GM12892 (cell line): ENCODE measurements around the gene FSTL5.

Source experiments
- DNase-seq: peaks from one replicate; pipeline ENCODE4 v3.0.0; 2011; ENCODE audit not compliant: insufficient read length
- FAIRE-seq: peaks from 2 replicates; lab custom pipeline; 2011; peaks lifted over from hg19 to GRCh38; lab: Jason Lieb, UNC
- POLR2A ChIP-seq: IDR thresholded peaks from 2 replicates; pipeline ENCODE4 v1.6.1; 2011; ENCODE audit warnings: low read depth, low read length, control low read depth
- POLR2AphosphoS5 ChIP-seq: IDR thresholded peaks from 2 replicates; pipeline ENCODE4 v1.6.1; 2011; ENCODE audit warnings: low read depth, low read length, control low read depth
- TAF1 ChIP-seq: IDR thresholded peaks from 2 replicates; pipeline ENCODE4 v1.6.1; 2011; ENCODE audit warnings: low read depth, mild to moderate bottlenecking, control low read depth, low read length, borderline replicate concordance

FSTL5 gene

DNA sequence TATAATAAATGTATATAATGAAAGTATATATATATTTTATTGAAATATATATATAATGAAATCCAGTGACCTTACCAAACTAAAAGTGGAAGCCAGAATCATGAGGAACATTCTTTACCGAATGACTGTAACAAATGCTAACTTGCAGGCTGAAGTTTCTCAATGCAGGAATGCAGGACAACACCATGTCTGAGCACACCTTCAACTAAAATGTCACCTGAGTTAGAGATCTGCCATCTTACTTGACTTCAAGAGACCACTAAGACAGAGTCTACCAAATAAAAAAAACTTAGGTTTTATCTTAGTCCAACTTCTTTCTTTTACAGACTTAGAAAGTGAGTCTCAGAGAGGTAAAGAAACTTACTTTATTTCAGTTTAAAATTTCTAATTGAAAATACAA lies 176.2 kb downstream of the FSTL5 start:
- no peak for DNase-seq
- no peak for FAIRE-seq
- no peak for TF ChIP-seq POLR2A
- TF ChIP-seq TAF1: no peak
- no peak for TF ChIP-seq POLR2AphosphoS5

DNA sequence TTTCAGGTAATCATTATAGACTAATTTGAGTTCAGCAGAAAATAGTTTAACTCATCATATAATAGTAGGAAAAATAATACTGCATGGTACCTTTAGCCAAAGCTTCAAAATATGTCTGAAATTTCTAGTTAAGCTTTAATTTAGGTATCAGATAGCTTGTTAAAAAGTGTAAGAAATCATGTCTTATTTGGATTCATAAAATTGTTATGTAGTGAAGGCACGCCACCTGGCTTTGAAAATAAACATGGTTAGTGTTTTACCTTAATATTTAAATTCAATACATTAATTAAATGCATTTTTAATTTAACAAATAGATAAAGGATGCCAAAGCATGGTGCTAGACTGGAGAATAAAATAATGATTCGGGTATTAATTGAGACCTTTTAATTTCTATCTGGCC lies 211.4 kb downstream of the FSTL5 start:
- FAIRE-seq: no peak

DNA sequence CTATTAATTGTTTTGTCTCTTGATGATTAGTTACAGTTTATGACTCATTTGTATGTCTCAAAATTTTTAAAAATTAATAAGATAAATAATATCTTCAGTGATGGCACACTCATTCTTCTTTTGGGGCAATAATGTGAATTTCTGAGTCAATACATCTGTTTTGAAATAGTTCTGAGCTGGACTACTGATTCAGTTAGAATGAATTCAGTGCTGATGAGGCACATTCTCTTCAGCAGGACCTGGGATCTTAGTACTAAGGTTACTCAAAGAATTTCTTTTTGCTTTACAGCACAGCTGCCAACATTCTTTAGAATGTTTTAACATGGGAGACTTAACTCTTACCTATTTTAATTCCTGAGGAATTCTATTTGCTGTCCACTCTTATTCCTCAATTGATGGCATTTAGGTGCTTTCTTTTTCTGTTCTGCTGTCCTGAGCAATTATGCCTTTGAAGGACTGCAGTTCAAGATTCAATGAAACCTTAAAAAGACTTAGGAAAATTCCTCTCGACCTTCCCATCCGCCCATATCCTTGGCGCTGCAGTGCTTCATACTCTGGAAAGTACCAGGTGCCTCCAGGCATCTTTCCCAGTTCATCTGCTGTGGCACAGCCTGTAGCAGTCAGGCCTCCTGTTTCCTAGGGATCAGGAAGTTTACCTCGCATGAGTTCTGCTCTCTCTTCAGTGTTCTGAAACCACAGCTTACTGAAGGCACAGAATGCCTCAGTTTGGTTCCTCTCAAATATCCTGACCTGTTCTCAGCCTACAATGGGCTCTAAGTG lies 213.7 kb downstream of the FSTL5 start:
- TF ChIP-seq TAF1 (no peak), POLR2AphosphoS5 (no peak), POLR2A (no peak)
- DNase-seq: no peak
- no peak for FAIRE-seq

More for the DNA sequence above, 211.4 kb downstream of the FSTL5 start:
- no peak for TF ChIP-seq POLR2A
- no peak for TF ChIP-seq TAF1
- TF ChIP-seq POLR2AphosphoS5: no peak
- no peak for DNase-seq

DNA sequence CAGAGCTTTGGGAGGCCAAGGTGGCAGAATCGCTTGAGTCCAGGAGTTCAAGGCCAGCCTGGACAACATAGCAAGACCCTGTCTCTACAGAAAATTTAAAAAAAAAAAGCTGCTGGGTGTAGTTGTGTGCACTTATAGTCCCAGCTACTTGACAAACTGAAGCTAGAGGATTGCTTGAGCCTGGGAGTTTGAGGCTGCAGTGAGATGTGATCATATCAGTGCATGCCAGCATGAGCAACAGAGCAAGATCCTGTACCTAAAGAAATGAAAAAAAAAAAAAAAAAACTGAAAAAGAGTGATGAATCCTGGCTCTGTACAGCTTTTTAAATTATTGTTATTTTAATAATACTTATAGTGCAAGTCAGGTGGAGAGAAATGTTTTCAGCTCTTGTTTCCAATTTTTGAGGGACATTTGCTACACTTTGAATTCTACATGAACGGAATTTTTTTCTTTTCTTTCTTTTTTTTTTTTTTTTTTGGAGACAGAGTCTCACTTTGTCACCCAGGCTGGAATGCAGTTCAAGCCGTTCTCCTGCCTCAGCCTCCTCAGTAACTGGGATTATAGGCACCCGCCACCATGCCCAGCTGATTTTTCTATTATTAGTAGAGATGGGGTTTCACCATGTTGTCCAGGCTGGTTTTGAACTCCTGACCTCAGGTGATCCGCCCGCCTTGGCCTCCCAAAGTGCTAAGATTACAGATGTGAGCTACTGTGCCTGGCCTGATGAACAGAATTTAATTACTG lies 215.6 kb downstream of the FSTL5 start:
- FAIRE-seq: no peak
- no peak for TF ChIP-seq POLR2AphosphoS5
- no peak for TF ChIP-seq POLR2A

DNA sequence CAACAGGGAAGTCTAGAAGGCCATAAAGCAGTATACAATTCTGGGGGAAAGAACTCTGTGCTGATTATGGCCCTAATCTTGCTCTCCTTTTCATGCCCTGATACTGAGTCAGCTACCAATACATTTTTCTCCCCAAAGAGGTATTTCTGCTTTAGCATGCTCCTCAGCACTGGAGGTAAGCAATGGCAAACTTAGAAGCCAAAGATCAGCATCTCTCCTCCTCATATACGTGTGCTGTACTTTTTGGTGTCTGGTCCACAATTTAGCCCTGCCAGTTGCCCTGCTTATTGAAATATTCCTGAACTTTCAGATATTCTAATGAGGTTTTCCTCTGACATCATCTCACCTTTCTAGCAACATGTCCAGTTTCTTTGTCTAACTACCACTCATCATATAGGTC lies 226.2 kb downstream of the FSTL5 start:
- DNase-seq (no peak), FAIRE-seq (no peak)
- no peak for TF ChIP-seq TAF1
- TF ChIP-seq POLR2A: no peak
- TF ChIP-seq POLR2AphosphoS5: no peak

More for the DNA sequence above, 215.6 kb downstream of the FSTL5 start:
- DNase-seq: no peak

DNA sequence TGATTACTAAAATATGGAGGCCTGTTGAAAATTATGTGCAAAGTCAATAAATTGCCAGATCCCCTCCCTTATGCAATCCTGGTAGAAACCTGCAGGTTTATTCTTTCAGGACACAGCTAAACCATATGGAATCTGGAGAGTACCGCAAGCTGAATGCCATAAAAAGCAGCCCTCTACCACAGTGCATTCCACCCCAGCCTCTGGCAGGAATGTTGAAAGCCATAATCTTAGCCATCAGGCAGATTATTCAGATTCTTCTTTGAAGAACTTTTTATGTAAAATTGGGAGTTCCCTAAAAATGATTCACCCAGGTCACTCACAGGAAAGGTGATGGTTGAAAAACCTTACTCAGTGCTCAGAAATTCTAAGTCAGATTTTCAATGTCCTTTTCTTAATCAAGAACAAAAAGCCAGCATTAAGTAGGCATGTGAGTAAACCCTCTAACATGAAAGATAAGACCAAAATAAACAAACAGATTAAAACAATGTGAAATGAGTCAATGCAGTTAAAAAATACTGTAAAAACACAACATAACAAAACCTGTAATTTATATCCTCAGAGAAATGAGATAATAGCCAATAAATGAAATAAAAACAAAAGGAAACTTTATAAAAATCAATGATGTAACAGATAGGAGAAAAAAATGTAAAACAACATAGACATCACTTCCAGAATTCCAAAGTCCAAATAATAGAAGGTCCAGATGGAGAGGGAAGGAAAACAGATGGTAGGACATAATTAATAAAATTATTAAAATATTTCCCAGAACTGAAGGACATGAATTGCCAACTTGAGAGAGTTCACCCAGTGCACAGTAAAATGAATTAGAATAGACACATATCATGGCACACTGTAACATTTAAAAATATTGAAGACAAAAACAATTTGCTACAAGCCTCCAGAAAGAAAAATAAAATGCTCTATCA lies 226.9 kb downstream of the FSTL5 start:
- no peak for DNase-seq
- no peak for FAIRE-seq
- TF ChIP-seq POLR2AphosphoS5 (no peak), POLR2A (no peak), TAF1 (no peak)

DNA sequence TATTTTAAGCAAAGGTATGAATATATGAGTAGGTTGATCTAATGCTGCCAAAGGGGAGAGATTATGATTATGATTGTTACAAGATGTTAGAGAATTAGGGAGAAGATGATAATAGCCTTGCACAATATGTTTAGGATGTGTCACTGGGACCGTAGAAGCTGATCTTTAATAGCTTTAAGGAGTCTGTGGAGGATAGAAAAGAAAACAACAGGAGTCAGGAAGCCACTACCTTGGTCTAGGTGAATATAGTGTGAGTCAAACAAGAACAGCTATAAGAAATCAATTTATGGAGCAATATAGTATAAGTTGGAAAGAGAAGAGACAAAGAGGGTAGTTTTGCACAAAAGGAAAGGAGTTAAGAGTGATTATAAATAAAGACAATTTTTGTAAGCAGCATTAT lies 232.7 kb downstream of the FSTL5 start:
- no peak for DNase-seq
- FAIRE-seq: no peak
- TF ChIP-seq POLR2AphosphoS5 (no peak), TAF1 (no peak), POLR2A (no peak)

DNA sequence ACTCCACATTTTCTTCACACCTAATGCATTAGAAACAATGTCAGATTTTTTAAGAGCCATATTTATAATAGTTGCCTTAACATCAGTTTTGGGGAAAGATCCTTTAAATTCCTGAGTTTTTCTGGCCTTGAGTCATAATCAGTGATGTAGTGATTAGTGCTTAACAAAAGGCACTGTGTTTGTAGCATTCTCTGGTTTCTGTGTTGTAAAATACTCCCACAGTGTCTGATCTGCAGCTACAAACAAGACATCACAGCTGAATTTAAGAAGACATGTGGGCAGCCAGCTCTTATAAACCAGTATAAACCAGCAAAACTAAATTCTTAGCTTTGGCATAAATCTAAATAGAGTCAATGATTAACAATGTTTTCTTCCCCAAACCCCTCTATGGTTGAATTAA lies 233.8 kb downstream of the FSTL5 start:
- TF ChIP-seq POLR2AphosphoS5 (no peak), POLR2A (no peak), TAF1 (no peak)
- FAIRE-seq: no peak
- no peak for DNase-seq

DNA sequence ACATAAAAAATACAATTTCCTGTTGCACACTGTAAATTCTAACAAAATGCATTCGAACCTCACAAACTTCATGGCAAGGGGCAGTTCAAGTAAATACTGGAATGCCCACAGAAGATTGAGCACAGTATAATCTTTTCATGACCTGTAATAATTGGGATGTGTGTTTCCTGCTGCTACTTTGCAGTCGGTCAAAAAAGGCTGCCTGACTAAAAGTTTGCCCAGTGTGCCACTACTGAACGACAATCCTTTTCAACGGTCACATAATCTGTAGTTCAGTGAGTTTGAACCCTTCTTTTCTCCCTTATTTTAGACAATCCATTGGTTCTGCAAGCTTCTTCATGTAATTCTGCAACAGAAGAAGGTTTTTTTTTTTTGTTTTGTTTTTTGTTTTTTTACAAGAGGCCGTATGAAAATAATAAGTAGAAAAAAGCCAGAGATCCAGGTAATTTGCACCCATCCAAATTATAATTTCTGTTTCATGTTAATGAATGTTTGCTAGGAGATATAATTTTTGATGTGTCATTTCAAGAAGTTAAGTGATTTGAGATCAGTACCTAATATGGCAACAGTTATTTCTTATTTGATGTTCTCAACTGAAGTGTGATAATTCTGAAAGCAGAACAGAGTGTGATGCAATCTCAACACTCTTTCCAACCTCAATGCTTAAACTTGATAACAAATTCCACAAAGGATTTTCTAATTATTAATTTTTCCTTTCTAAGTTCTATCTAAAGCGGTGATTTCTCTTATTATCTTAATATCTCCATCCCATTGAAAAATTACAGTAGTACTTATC lies 237.6 kb downstream of the FSTL5 start:
- FAIRE-seq: no peak
- TF ChIP-seq TAF1 (no peak), POLR2A (no peak), POLR2AphosphoS5 (no peak)
- no peak for DNase-seq

DNA sequence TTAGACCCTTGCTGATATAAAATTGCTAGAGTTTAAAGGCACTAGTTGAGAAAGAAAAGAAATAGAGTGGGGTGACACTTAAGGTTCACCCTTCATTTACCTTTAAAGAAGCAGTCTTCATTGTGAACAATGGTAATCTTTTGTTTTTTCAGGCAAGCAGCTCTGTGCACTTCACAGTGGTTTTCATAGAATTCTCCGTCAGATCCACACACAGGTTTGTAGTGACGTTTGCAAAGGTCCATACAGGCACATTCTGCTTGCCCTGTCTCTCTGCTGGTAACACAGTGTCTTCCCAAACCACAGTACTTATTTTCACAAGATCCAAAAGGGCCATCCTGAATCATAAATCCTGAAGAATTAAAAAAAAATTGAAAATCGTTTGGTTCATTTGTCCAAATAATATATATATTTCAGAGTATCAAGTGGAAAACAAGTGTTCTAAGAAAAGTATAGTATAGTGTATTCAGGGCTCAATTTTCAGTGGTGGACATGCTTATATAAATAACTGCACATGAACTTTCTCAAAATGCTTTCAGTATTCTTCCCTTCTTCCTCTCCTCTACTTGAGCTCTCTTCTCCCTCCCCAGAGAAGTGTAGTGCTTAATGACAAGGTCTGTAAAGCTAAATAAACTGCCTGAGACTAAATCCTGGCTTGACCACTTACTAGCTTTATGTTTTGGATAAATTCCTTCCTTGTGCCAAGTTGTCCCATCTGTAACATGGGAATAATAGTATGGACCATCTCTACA lies 243.3 kb downstream of the FSTL5 start:
- FAIRE-seq (no peak), DNase-seq (no peak)
- TF ChIP-seq TAF1: no peak
- no peak for TF ChIP-seq POLR2AphosphoS5
- no peak for TF ChIP-seq POLR2A
